Measurements from ENCODE around the gene TAPT1. TPM values are rescaled to one million over a fixed set of nuclear protein-coding genes. Genes with fewer than 3 reads are reported as not detected.

TAPT1 gene
- total and polyA plus RNA-seq, 2 donors (not counting 3 experiments of a cell fraction or from before 2014, with no cell fraction given) = 6.9 to 17.5 TPM

- H2AFZ ChIP-seq (ENCODE audit: low read depth, low read length) = no peak overlapping the region
- no peak overlapping the region for H3K4me3 ChIP-seq (replicated peaks in 1 of 3; ENCODE audit: insufficient read depth in 1 of 3, low read depth in 1 of 3, low read length in 3 of 3)
- no peak for TF ChIP-seq MAX (IDR thresholded peaks at IDR 0.05; ENCODE audit: insufficient read depth, insufficient read length)
- TF ChIP-seq MYC (IDR thresholded peaks at IDR 0.05; ENCODE audit: low read depth, low read length) = no peak
- no peak for TF ChIP-seq POLR2AphosphoS5 (IDR thresholded peaks at IDR 0.05; ENCODE audit: insufficient read depth, low read depth, low read length)
- TF ChIP-seq FOS (IDR thresholded peaks at IDR 0.05; ENCODE audit: borderline replicate concordance, insufficient read depth, low read length) = peak; percentile 42
- no peak for TF ChIP-seq JUN (IDR thresholded peaks at IDR 0.05; ENCODE audit: borderline replicate concordance, insufficient read depth, insufficient read length, low read depth)
- TF ChIP-seq POLR2A (IDR thresholded peaks at IDR 0.05; ENCODE audit: low read depth, low read length) = no peak
- no peaks in the 10 kb centered on the region for H3K79me2 ChIP-seq (ENCODE audit: control insufficient read depth, insufficient read depth, low read length)
- no peaks in the 10 kb centered on the region for H4K20me1 ChIP-seq (replicated peaks; ENCODE audit: control insufficient read depth, extremely low read depth, insufficient read depth, low read length)
- FAIRE-seq = no peak
- ChIA-PET CTCF (interaction anchor here (1.2 kb wide), 1 partner anchor 252 kb away, joined by 3 read pairs; no protein-coding TSS in a partner anchor), POLR2A (no interaction called here)
- no peak overlapping the region for H3K4me2 ChIP-seq (ENCODE audit: insufficient read depth, low read length)
- H3K9me3 ChIP-seq (replicated peaks; ENCODE audit: control insufficient read depth, insufficient read depth, low read length) = no peaks in the 10 kb centered on the region
- no peaks in the 10 kb centered on the region for H3K27me3 ChIP-seq (ENCODE audit: control insufficient read depth in 2 of 2, insufficient read depth in 2 of 2, low read length in 2 of 2)
- no TSS peak for BruUV-seq (replicated peaks)
- no peak overlapping the region for H3K9ac ChIP-seq (replicated peaks; ENCODE audit: extremely low read depth, insufficient read depth, low read length)
- H3K27ac ChIP-seq (ENCODE audit: insufficient read depth, low read depth, low read length) = no peak overlapping the region
- H3K4me1 ChIP-seq (ENCODE audit: control insufficient read depth, extremely low read depth, insufficient read depth, low read length) = no peaks in the 10 kb centered on the region
- no peaks in the 10 kb centered on the region for H3K36me3 ChIP-seq (ENCODE audit: control insufficient read depth in 2 of 2, extremely low read depth in 1 of 2, insufficient read depth in 2 of 2, low read length in 2 of 2)
- intact Hi-C loops (cut with micrococcal nuclease) (no loop called here), dilution Hi-C loops (cut with MboI; ENCODE audit: extremely low pct_ligation_motif_present, low sequenced_read_pairs) (no loop called here)
- DNase-seq (ENCODE audit: low read depth, low spot score) = no peak
- no peaks in the 10 kb centered on the region for H3K9me1 ChIP-seq (replicated peaks; ENCODE audit: control insufficient read depth, extremely low read depth, insufficient read depth, low read length)
Observed at GRCh38 chr4:16253127-16253960, 27.1 kb upstream of the TAPT1 start.
